Inferior parietal cortex (tissue), 1 donor: ENCODE results near the gene NDST3.

Experiments used
- DNase-seq: peaks from one replicate; pipeline ENCODE4 v3.0.0-alpha.2; 2016; ENCODE audit errors: extremely low spot score

Gene NDST3

DNA sequence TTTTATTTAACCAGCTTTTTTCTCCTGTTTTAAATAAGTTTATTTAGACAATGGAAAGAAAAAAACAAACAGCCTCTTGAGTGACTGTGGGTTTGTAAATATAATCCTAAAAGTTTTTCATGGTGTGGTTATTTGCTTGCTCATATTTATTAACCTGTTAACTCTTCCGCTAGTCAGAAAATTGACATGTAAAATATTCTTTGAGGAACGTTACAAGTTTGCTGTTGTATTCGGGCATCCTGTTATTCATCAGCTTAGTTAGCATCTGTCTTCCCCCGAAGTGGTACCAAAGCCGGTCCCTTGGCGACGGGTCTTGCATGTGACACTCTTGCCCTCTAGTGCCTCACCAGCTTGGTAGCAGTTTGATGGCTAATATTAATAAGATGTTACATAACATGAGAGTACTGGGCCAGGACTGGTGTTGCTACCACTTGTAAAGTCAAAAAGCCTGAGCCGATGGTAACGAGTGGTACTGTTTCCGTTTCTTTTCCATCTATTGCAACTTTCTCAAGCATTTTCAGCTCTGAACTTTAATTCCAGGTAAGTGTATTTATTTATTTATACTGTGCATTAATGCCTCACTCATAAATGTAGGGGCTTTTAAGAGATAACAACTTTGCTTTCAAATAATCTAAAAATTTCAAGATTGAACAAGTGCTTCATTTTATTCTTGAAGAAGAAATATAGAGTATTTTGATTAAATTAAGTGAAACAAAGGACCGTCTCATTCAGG is at the start of gene NDST3:
NDST3 (plus strand) TSS at position 434 of the 733 bp plus-strand sequence. CDS start 19,425 bp downstream, outside the sequence.
- peak; percentile 81 for DNase-seq

DNA sequence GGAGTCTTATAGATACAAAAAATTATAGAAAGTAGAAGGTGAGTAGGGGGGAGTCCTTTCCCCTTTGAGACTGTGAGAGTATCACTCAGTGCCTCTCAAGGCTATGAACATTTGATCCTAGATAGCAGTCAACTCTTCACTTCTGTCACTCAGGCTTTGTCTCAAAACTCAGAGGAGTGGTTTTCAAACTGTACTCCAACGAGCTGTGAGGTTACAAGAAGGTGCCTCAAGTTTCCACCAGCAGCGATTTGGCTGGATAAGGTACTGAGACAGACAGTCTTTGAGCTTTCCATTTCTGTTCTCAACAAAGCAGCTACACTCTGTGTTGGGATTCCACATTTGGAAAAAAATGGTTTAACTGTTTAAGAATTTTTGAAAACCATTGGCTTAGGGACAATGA is 48.0 kb upstream of the NDST3 start:
- peak; percentile 20 for DNase-seq

GRCh38 chr4:117987464-117987863 is 46.8 kb upstream of the NDST3 start:
- DNase-seq, result no peak

DNA sequence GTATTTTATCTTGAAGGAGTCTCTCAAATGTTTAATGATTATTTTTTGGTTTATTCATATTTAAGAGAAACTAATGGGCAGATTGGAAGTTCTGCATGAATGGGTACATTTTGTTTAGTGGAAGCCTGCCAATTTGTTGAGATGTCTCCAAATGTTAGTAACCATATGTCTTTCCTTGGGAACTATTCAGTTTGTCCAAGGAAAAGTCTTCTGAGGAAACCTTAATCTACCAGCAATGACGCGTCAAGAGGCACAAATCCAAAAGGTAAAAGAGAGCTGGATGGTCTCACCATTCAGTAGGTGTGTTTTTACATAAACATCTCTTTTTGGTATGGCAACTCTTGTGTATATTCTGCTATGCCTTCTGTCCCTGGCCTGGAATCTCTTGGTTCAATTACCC is 37.4 kb upstream of the NDST3 start:
- DNase-seq, result no peak

DNA sequence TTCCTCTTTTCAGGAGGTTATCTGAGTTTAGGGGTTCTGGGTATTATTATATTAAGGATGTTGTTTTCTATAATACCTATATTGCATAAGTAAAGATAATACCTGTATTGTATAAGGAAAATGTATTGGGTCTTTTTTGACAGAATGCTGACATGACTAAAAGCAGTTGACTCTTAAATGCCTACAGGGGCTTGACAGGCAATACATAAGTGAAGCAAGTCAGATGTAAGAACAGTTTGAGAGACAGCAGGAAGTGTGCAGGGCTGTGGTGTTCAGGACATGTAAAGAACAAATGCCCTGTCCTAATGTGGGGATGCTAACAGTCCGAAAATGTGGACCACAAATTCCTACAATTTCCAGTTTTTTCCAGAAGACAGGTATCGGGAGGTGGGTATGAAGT is 30.2 kb upstream of the NDST3 start:
- no peak for DNase-seq

DNA sequence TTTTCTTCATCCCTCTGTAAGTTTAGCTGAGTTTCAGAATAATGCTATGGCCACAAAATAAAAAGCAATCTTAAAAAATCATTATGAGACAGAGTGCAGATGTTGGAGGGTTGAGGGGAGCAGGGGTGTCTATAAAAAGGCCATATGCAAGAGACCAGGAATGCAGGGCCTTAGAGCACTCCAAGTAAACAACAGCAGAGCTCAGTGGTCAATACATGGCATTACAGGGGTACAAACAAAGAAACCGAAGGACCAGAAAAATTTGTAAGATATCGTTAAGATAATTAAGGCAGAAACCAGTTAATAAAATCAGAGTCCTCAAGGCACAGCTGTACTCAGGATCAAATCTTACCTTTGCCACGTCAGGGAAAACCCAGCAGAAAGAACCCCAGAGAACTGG is 28.4 kb upstream of the NDST3 start:
- no peak for DNase-seq

GRCh38 chr4:118012142-118012541 is 22.1 kb upstream of the NDST3 start:
- DNase-seq, result no peak

- no peak for DNase-seq
Observed at GRCh38 chr4:118014831-118015230, 19.5 kb upstream of the NDST3 start.

GRCh38 chr4:118018381-118019145 is 15.7 kb upstream of the NDST3 start:
- no peak for DNase-seq

DNA sequence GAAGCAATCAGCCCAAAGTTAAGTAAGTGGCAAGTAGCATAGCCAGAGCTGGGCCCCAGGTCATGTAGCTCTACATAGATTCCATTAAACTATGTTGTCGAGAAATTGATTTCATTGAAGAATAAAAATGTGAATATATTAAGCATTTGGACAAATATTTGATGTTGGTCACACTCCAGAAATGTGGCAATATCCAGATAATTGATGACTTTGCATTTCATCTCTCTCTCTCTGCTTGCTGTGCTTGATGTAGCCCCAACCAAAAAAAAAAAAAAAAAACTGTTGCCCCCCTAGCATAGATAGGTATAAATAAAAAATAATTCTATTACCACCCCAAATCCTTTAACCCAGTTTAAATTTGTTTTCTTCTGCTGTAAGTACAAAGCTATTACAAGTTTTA is 7.5 kb upstream of the NDST3 start:
- no peak for DNase-seq

- no peak for DNase-seq
Observed at GRCh38 chr4:118029224-118029623, 5.1 kb upstream of the NDST3 start.

GRCh38 chr4:118032691-118033090 is 1.6 kb upstream of the NDST3 start:
- no peak for DNase-seq

GRCh38 chr4:118033148-118034052 is 886 bp upstream of the NDST3 start:
- DNase-seq, result peak; percentile 38

DNA sequence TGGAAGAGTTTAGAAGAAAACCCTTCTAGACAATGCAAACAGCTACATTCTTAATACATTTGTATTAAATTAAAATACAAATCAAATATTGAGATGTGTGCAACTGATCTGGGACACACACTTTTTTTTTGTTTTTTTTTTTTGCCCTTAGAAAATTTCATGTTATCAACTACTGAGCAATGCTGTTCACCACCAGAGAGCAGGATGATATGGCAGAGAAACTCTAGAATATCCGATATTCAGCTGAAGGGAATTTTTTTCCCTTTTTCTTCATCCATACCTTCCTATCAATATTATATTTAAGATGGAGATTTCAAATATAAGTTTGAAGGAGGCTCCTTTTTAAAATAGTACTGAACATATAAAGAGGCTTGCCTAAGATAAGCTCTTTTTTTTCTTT is 1.0 kb downstream of the NDST3 start:
- DNase-seq, result no peak

DNA sequence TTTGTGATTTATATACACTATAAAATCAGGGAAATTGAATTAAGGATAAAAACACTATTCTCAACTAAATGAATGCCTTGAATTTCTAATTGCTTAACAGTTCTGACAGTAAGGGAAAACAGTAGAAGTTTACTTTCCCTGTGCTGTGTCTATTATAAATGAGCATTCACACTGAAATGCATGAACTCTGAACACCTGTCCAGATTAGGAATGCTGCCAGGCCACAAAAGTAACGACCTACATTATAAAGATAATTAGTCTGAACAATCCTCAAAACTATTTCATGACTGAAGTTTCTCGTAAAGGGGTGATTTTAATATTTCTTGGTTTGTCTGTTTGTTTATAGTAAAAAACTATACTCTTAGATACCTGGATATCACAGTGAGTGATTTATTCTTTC is 2.0 kb downstream of the NDST3 start:
- no peak for DNase-seq

GRCh38 chr4:118037955-118038354 is 3.7 kb downstream of the NDST3 start:
- DNase-seq, result no peak

DNA sequence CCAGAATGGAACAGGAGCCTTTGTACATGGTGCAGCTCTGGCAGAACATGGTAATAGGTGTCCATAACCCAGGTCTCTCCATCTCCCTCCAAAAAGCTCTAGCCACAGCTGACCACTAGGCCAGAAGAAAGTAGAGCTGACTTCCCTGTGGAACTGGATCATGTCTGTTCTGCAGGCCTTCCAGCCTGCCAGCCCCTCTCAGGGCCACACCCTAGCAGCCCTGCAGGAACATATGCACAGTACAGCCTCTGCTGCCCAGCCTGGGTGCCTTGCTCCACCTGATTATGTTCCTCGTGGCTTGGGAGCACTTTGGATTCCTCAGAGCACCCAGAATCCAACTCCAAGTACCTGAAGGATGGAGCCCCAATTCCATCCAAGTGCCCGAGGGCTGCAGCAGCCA is 12.0 kb downstream of the NDST3 start:
- DNase-seq, result no peak

DNA sequence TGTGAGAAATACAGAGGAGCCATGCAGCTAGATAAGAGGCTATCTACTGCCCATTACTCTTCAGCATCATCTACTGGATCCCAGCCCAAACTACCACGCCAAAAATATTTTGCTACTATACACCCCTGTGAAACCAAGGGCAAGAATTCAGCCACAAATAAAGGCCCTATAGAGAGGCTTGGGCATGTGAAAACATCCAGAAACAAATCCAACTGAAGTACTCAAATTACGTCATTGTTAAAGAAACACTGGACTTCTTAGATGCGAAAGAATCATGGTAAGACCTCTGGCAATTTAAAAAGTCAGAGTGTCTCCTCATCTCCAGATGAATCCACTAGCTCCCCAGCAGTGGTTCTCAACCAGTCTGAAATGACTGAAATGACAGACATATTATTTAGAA is 12.8 kb downstream of the NDST3 start:
- no peak for DNase-seq

GRCh38 chr4:118058955-118059354 is 24.7 kb downstream of the NDST3 start:
- no peak for DNase-seq

DNA sequence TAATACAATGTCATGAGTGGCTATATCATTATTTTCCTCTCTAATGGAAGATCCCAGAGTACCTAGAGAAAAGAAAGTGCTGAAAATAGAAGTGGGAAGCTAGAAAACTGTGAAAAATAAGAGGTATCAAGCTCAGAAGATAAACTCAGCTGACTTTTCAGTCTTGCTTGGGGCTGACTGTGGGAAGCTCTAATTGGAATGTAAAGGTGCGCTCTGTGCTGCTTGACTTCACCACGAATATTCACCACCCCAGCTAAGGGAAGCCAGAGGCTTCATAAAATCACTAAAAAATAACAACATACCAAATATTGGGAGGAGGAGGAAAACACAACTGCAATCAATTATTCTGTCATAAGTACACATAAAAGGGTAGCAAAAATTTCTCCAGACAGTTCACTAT is 25.1 kb downstream of the NDST3 start:
- DNase-seq, result no peak

GRCh38 chr4:118076958-118077766 is 42.9 kb downstream of the NDST3 start:
- no peak for DNase-seq

GRCh38 chr4:118077767-118078105 is 43.5 kb downstream of the NDST3 start:
- DNase-seq, result no peak
